Left lung (tissue), 10 donors: ENCODE measurements around the gene ST3GAL3. TPM values are rescaled to one million over a fixed set of nuclear protein-coding genes. Genes with fewer than 3 reads are reported as not detected.

Source experiments
- ATAC-seq: fragments of 200-7000 bp; cut with Tn5 transposase; one replicate; pipeline ENCODE4 v1.9.1; 2020; ENCODE audit warnings: moderate library complexity
- DNase-seq, 4 donors: peaks; one replicate each; pipeline ENCODE4 v3.0.0-alpha.2; 2013 to 2020
- H3K27ac ChIP-seq, 2 donors: fragments of 200-600 bp; sonication (generic) in 1 of 2; one replicate each; pipeline versions ENCODE4 v1.5.0 to v1.8.0; 2020 to 2021
- H3K27me3 ChIP-seq, 2 donors: fragments of 200-600 bp; sonication (generic) in 1 of 2; one replicate each; pipeline versions ENCODE4 v1.5.0 to v1.8.0; 2020 to 2021
- H3K36me3 ChIP-seq, 2 donors: fragments of 200-600 bp; sonication (generic) in 1 of 2; one replicate each; pipeline versions ENCODE4 v1.5.0 to v1.8.0; 2020 to 2021
- H3K4me1 ChIP-seq, 2 donors: fragments of 200-600 bp; one replicate each; pipeline ENCODE4 v1.8.0; 2021
- H3K4me3 ChIP-seq, 2 donors: fragments of 200-600 bp; sonication (generic) in 1 of 2; one replicate each; pipeline versions ENCODE4 v1.5.0 to v1.8.0; 2020 to 2021; ENCODE audit warnings: mild to moderate bottlenecking in 1 of 2
- H3K9me3 ChIP-seq, 2 donors: fragments of 200-600 bp; sonication (generic) in 1 of 2; one replicate each; pipeline versions ENCODE4 v1.5.0 to v1.8.0; 2020 to 2021
- intact Hi-C, 2 donors: fragments of 100-400 bp; cut with DNase I; formaldehyde crosslinking; loops; one replicate each; pipeline versions ENCODE4 v1.11.2 to v1.14.2; 2022
- polyA plus RNA-seq, 6 donors: library from polyadenylated mRNA; unstranded; fragments of 120-200 nt; gene quantifications; one replicate each; pipeline ENCODE4 v1.2.1, GENCODE V29; 2013; ENCODE audit not compliant: insufficient read length in 6 of 6
- total RNA-seq, 2 donors: library from RNA; stranded (reverse); fragmentation: NEBNext Ultra II Directional; extraction: Animal tissue kit (Norgen Biotek cat#: 25700); gene quantifications; one replicate each; pipeline ENCODE4 v1.2.1, GENCODE V29; 2021
- TF ChIP-seq, protein P1 (sequence below), 2 donors: fragments of 200-600 bp; sonication (generic) in 1 of 2; IDR thresholded peaks; one replicate each; pipeline versions ENCODE4 v1.5.0 to v1.8.0; 2021; ENCODE audit warnings: antibody characterized with exemption in 2 of 2
- donor health status: DM: no; HTN: yes; CAD: no.
- donor health status: DM: no; HTN: no; CAD: no.

ST3GAL3 gene
- total and polyA plus RNA-seq, 8 donors: 18.9 to 42.4 (median 34.4) TPM

DNA sequence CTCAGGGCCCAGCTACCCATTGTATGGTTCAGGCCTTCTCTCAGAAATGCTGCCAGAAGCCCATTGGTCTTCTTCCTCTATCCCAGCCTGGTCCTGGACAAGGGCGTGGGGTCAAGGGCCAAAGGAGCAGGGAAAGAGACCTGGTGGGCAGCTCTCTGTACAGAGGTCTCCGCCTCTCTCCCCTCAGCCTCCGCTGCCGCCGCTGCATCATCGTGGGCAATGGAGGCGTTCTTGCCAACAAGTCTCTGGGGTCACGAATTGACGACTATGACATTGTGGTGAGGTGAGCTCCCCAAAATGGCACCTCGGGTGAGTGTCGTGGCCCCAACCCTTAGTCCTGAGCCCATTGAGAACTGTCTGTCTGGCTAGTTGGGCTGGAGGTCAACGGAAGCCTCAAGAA, 191.6 kb downstream of the ST3GAL3 start:
- no peaks in the 10 kb centered on the region for H3K9me3 ChIP-seq
- peaks cover 0 to 49% of the 10 kb centered on the region in 2 donors for H3K36me3 ChIP-seq
- DNase-seq (no peak), ATAC-seq (no peak)
- no peak overlapping the region for H3K27ac ChIP-seq
- no peak overlapping the region for H3K4me3 ChIP-seq
- TF ChIP-seq, protein P1, sequence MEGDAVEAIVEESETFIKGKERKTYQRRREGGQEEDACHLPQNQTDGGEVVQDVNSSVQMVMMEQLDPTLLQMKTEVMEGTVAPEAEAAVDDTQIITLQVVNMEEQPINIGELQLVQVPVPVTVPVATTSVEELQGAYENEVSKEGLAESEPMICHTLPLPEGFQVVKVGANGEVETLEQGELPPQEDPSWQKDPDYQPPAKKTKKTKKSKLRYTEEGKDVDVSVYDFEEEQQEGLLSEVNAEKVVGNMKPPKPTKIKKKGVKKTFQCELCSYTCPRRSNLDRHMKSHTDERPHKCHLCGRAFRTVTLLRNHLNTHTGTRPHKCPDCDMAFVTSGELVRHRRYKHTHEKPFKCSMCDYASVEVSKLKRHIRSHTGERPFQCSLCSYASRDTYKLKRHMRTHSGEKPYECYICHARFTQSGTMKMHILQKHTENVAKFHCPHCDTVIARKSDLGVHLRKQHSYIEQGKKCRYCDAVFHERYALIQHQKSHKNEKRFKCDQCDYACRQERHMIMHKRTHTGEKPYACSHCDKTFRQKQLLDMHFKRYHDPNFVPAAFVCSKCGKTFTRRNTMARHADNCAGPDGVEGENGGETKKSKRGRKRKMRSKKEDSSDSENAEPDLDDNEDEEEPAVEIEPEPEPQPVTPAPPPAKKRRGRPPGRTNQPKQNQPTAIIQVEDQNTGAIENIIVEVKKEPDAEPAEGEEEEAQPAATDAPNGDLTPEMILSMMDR (IDR thresholded peaks at IDR 0.05): no peak
- H3K4me1 ChIP-seq: no peaks in the 10 kb centered on the region
- no peaks in the 10 kb centered on the region for H3K27me3 ChIP-seq
- intact Hi-C loops: no loop called here

DNA sequence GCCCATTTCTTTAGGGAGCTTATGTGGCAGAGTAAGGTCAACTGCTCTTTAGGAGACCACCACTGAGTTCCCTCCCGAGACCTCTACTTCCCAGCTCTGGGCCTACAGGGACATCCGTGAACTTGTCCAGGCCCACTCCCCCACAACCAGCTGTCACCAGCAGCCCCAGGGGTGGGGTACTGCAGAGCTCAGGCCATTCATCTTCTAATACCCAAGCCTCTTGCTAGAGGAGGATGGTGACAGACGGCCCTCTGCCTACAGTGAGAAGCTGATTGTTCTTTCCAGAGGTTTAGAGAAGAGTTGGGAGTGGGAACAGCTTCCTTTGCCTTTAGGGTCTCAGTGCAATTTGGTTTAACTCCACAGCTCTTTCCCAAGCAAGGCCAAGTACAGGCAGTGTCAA, 193.1 kb downstream of the ST3GAL3 start:
- TF ChIP-seq, protein P1 (IDR thresholded peaks at IDR 0.05): no peak
- H3K4me1 ChIP-seq: no peaks in the 10 kb centered on the region
- H3K4me3 ChIP-seq: no peak overlapping the region
- H3K36me3 ChIP-seq: peaks cover 0 to 41% of the 10 kb centered on the region in 2 donors
- ATAC-seq (no peak), DNase-seq (no peak)
- no peaks in the 10 kb centered on the region for H3K27me3 ChIP-seq
- no peak overlapping the region for H3K27ac ChIP-seq
- intact Hi-C loops: no loop called here
- no peaks in the 10 kb centered on the region for H3K9me3 ChIP-seq

DNA sequence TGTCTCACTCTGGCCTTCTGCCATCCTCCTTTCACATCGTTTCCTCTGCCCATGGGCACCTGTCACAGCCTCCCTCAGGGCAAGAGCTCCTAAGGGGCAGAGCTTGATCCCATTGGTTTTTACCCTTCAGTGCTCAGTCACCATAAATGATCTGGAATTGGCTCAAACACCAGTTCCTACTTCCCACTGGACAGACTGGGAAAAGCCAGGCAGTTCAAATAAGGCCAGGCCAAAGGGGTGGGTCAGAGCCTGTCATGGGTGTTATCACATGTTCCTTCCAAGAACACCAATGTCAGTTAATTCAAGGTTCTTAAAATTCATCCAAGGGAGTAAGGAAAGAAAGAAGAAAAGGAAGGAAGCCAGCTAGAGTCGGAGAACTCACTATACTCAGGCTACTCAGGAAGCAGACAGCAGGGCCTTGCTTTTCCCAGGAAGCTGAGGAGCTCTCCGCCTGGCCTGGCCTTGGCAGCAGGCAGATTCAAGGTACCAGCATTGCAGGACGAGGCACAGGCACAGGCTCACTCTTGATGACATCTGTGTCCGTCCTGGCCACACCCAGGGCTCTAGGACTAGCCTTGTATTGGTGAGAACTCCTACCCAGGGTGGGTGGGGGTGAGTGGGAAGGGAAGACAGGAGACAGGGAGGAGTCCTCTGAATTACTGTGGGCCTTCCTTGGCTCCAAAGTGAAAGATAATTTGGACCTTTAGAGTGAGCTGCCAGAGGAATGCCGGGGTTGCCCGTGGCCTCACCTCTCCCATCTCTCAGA, 194.0 kb downstream of the ST3GAL3 start:
- Histone ChIP-seq H3K27me3 (no peaks in the 10 kb centered on the region), H3K4me1 (no peaks in the 10 kb centered on the region), H3K9me3 (no peaks in the 10 kb centered on the region), H3K36me3 (peaks cover 0 to 35% of the 10 kb centered on the region in 2 donors), H3K27ac (no peak overlapping the region), H3K4me3 (no peak overlapping the region)
- TF ChIP-seq, protein P1 (IDR thresholded peaks at IDR 0.05): no peak
- ATAC-seq (no peak), DNase-seq (no peak)
- intact Hi-C loops: no loop called here

DNA sequence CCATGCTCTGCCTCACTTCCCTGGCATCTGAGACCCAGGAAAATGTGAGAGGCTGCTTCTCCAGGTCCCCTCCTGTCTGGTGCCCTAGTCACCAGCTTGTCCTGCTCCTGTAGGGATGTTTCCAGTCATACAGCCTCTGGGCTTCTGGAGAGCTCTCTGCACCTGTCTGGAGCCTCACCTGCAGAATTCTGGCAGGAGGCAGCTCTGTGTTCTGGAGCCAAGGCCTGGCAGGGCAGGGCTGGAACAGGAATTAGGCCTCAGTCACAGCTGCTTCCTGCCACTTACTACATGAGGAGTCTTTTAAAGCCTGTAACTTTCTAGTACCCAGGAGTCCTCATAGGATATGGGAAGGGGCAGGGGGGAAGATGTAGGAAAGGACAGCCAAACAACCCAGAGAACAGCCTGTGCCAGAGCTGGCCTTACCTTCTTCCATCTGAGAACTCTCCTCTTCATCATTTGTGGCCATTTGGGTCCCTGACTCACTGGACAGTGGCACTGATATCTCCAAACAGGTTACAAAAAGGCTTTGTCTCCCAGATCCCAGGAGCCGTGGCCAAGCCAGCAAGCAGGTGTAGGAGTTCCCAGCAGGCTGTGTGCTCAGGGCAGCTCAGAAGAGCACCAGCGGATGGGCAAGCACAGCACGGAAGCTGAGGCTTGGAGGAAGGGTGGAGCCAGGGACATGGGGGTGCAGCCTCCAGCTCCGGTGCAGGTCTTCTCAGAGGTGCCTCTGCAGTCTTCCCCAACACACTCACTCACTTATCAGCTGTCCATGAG, 194.9 kb downstream of the ST3GAL3 start:
- H3K9me3 ChIP-seq: no peaks in the 10 kb centered on the region
- TF ChIP-seq, protein P1 (IDR thresholded peaks at IDR 0.05): no peak
- no peaks in the 10 kb centered on the region for H3K4me1 ChIP-seq
- peaks cover 0 to 31% of the 10 kb centered on the region in 2 donors for H3K36me3 ChIP-seq
- H3K27ac ChIP-seq: no peak overlapping the region
- no peak for ATAC-seq
- no peak for DNase-seq
- intact Hi-C loops: no loop called here
- H3K4me3 ChIP-seq: no peak overlapping the region
- no peaks in the 10 kb centered on the region for H3K27me3 ChIP-seq
